Prostate gland (tissue), 2 donors: ENCODE results near the gene NR5A1. TPM values are rescaled to one million over a fixed set of nuclear protein-coding genes. Genes with fewer than 3 reads are reported as not detected.

Source experiments
- DNase-seq: peaks from one replicate; pipeline ENCODE4 v3.0.0-alpha.2; 2019; ENCODE audit warnings: low spot score
- H3K27ac ChIP-seq, 2 donors: fragments of 200-600 bp; sonication (generic); 2 replicates each; pipeline ENCODE4 v1.5.1; 2017 to 2019
- H3K27me3 ChIP-seq: fragments of 200-600 bp; sonication (generic); replicated peaks from 2 replicates; pipeline ENCODE4 v1.5.1; 2019; ENCODE audit not compliant: insufficient read depth
- H3K36me3 ChIP-seq, 2 donors: fragments of 200-600 bp; sonication (generic); 1 replicate in 1 of 2; 2 replicates in 1 of 2; pipeline versions ENCODE4 v1.5.1 to v1.8.1; 2017 to 2019
- H3K4me1 ChIP-seq: fragments of 200-600 bp; sonication (generic); replicated peaks from 2 replicates; pipeline ENCODE4 v1.5.1; 2019
- H3K4me3 ChIP-seq, 2 donors: fragments of 200-600 bp; sonication (generic); 2 replicates each; pipeline ENCODE4 v1.5.1; 2017 to 2019
- H3K9me3 ChIP-seq: fragments of 200-600 bp; sonication (generic); 2 replicates; pipeline ENCODE4 v1.5.1; 2017
- POLR2A ChIP-seq: fragments of 450-650 bp; IDR thresholded peaks from one replicate; pipeline ENCODE4 v1.6.1; 2016; ENCODE audit warnings: antibody characterized with exemption, mild to moderate bottlenecking
- POLR2AphosphoS5 ChIP-seq: sonication (generic); formaldehyde crosslinking; IDR thresholded peaks from one replicate; pipeline ENCODE4 v1.6.1; 2017; ENCODE audit warnings: antibody characterized with exemption
- WGBS: methylation state at CpG from one replicate; pipeline ENCODE4 v1.1.5; 2018; 5-methylcytosine and 5-hydroxymethylcytosine counted together
- intact Hi-C: fragments of 100-400 bp; cut with DNase I; formaldehyde crosslinking; loops from one replicate; pipeline ENCODE4 v1.14.2; 2022
- total RNA-seq, 2 donors: library from RNA; depleted of rRNA; stranded (reverse); fragments of >200 nt; gene quantifications; one replicate each; pipeline ENCODE4 v1.1.0, GENCODE V29; 2016
- TF ChIP-seq, protein P1 (sequence below), 4 experiments: fragments of 200-600 bp in 2 of 4; fragments of 450-650 bp in 2 of 4; sonication (generic) in 2 of 4; IDR thresholded peaks; 1 replicate in 3 of 4; 2 replicates in 1 of 4; pipeline ENCODE4 v1.5.1; 2016 to 2019; ENCODE audit warnings: antibody characterized with exemption in 4 of 4, mild to moderate bottlenecking in 2 of 4, moderate library complexity in 2 of 4

Gene NR5A1
- total RNA-seq, 2 donors from 2014 or later, result 88.4 TPM; not detected in 1

DNA sequence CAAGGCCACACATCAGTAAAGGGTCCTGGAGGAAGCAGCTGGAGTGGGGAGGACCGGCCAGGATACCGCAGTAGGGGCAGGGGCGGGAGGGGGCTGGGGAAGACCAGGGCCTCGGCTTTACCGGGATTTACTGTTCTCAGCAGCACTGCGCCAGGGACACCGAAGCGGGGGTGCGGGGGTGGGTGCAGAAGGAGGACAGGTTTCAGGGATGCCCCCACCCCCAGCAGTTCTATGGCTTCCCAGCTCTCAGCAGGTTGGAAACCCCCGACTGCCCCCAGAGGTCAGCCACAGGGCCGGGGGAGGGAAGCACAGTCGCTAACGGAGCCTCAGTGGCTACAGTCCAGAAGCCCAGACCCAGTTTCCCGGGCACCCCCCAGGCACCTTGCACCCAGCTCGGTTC lies 21.3 kb downstream of the NR5A1 start:
- H3K36me3 ChIP-seq, result no peaks in the 10 kb centered on the region
- peaks cover 8% of the 10 kb centered on the region for H3K27me3 ChIP-seq
- 71% methylated on average over 15 of the region's 15 CpGs for WGBS

DNA sequence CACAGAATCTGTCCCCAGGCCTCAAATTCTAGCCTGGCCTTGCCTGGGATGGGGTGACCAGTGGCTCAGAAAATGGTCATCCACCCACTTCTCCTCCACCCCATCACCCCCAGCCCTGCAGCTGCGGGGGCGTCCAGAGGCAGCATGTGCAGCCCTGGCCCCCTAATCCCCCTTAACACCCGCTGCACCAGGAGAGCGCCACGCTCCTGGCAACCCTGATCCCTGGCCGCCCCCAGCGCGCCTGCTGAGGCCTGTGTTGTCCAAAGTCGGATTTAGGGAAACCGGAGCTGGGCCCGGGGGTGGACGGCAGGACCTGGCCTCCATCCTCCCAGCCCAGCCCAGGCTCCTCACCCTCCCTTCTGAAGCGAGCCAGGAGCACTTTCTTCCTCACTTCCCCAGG lies 22.0 kb downstream of the NR5A1 start:
- Histone ChIP-seq H3K27me3 (peaks cover 8% of the 10 kb centered on the region), H3K4me3 (no peak overlapping the region), H3K9me3 (no peaks in the 10 kb centered on the region), H3K27ac (no peak overlapping the region), H3K36me3 (no peaks in the 10 kb centered on the region), H3K4me1 (no peaks in the 10 kb centered on the region)
- TF ChIP-seq POLR2A, result no peak
- no peak for TF ChIP-seq POLR2AphosphoS5
- TF ChIP-seq, protein P1, sequence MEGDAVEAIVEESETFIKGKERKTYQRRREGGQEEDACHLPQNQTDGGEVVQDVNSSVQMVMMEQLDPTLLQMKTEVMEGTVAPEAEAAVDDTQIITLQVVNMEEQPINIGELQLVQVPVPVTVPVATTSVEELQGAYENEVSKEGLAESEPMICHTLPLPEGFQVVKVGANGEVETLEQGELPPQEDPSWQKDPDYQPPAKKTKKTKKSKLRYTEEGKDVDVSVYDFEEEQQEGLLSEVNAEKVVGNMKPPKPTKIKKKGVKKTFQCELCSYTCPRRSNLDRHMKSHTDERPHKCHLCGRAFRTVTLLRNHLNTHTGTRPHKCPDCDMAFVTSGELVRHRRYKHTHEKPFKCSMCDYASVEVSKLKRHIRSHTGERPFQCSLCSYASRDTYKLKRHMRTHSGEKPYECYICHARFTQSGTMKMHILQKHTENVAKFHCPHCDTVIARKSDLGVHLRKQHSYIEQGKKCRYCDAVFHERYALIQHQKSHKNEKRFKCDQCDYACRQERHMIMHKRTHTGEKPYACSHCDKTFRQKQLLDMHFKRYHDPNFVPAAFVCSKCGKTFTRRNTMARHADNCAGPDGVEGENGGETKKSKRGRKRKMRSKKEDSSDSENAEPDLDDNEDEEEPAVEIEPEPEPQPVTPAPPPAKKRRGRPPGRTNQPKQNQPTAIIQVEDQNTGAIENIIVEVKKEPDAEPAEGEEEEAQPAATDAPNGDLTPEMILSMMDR (IDR thresholded peaks at IDR 0.05), result no peak
- DNase-seq, result no peak
- WGBS, result 71% methylated on average over 12 of the region's 13 CpGs
- intact Hi-C loops, result no loop called here

More for the DNA sequence above, 21.3 kb downstream of the NR5A1 start:
- TF ChIP-seq POLR2A, result no peak
- TF ChIP-seq, protein P1 (IDR thresholded peaks at IDR 0.05), result no peak
- TF ChIP-seq POLR2AphosphoS5, result no peak
- Histone ChIP-seq H3K9me3 (no peaks in the 10 kb centered on the region), H3K4me3 (no peak overlapping the region), H3K27ac (no peak overlapping the region), H3K4me1 (no peaks in the 10 kb centered on the region)
- intact Hi-C loops, result no loop called here
- no peak for DNase-seq

GRCh38 chr9:124483481-124483880 lies 23.7 kb downstream of the NR5A1 start:
- no peaks in the 10 kb centered on the region for H3K36me3 ChIP-seq
- H3K4me3 ChIP-seq, result no peak overlapping the region
- TF ChIP-seq, protein P1 (IDR thresholded peaks at IDR 0.05), result no peak
- no peak for TF ChIP-seq POLR2AphosphoS5
- no peaks in the 10 kb centered on the region for H3K4me1 ChIP-seq
- H3K27me3 ChIP-seq, result peaks cover 11% of the 10 kb centered on the region
- intact Hi-C loops, result no loop called here
- H3K27ac ChIP-seq, result no peak overlapping the region
- no peaks in the 10 kb centered on the region for H3K9me3 ChIP-seq
- no peak for DNase-seq
- 95% methylated on average over 9 of the region's 9 CpGs for WGBS

DNA sequence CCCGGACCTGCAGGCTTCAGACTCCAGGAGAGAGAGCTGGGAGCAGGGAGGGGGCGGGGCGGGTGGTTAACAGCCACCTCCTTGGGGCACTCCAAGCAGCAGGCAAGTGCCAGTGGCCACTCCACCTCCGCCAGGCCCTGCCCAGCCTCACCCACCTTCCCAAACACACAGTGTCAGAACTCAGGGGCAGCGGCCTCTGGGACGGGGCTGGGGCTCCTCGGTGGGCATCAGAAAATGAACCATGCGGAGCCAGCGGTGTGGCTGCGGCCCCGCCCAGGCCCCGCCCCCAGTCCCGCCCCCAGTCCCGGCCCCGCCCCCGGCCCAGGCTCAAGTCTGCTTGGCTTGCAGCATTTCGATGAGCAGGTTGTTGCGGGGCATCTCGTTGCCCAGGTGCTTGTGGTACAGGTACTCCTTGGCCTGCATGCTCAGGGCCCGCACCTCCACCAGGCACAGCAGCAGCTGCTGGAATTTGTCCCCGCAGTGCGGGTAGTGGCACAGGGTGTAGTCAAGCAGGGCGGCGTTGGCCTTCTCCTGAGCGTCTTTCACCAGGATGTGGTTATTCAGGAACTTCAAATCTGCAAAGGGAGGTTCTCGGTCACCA lies 24.7 kb downstream of the NR5A1 start:
- H3K9me3 ChIP-seq, result no peaks in the 10 kb centered on the region
- H3K27ac ChIP-seq, result no peak overlapping the region
- H3K4me1 ChIP-seq, result no peaks in the 10 kb centered on the region
- no peak overlapping the region for H3K4me3 ChIP-seq
- no peaks in the 10 kb centered on the region for H3K36me3 ChIP-seq
- no peak for DNase-seq
- no peak for TF ChIP-seq POLR2A
- no peak for TF ChIP-seq POLR2AphosphoS5
- TF ChIP-seq, protein P1 (IDR thresholded peaks at IDR 0.05), result no peak
- H3K27me3 ChIP-seq, result peaks cover 18% of the 10 kb centered on the region
- 35% methylated on average over 25 of the region's 26 CpGs for WGBS
- intact Hi-C loops, result no loop called here

GRCh38 chr9:124481115-124481514 lies 26.1 kb downstream of the NR5A1 start:
- Histone ChIP-seq H3K4me3 (no peak overlapping the region), H3K27me3 (peaks cover 21% of the 10 kb centered on the region), H3K36me3 (no peaks in the 10 kb centered on the region), H3K9me3 (no peaks in the 10 kb centered on the region), H3K27ac (no peak overlapping the region), H3K4me1 (no peaks in the 10 kb centered on the region)
- TF ChIP-seq POLR2AphosphoS5 (no peak), POLR2A (no peak)
- TF ChIP-seq, protein P1 (IDR thresholded peaks at IDR 0.05), result no peak
- WGBS, result 68% methylated on average over 13 of the region's 17 CpGs
- intact Hi-C loops, result no loop called here
- no peak for DNase-seq
